ENCODE results near the gene ITGA6.

Gene ITGA6

GRCh38 chr2:172416447-172417058 lies 10.8 kb upstream of the ITGA6 start:
- DNase-seq: no peak

- peak; percentile 99 for DNase-seq
These were observed 7.2 kb upstream of the ITGA6 start for GRCh38 chr2:172420216-172420615.

GRCh38 chr2:172423160-172423559 lies 4.2 kb upstream of the ITGA6 start:
- DNase-seq: no peak

GRCh38 chr2:172425336-172425735 lies 2.0 kb upstream of the ITGA6 start:
- DNase-seq: peak; percentile 93

- DNase-seq: no peak
These were observed 641 bp upstream of the ITGA6 start for GRCh38 chr2:172426635-172427255.

GRCh38 chr2:172427990-172428831 lies 825 bp downstream of the ITGA6 start:
- DNase-seq: peak; percentile 87

- DNase-seq: no peak
These were observed 1.4 kb downstream of the ITGA6 start for GRCh38 chr2:172428832-172429210.

- peak; percentile 77 for DNase-seq
These were observed 2.0 kb downstream of the ITGA6 start for GRCh38 chr2:172429301-172429968.

GRCh38 chr2:172430027-172430426 lies 2.6 kb downstream of the ITGA6 start:
- DNase-seq: no peak

GRCh38 chr2:172430678-172431077 lies 3.3 kb downstream of the ITGA6 start:
- DNase-seq: no peak

- DNase-seq: no peak
These were observed 4.1 kb downstream of the ITGA6 start for GRCh38 chr2:172431463-172431862.

- no peak for DNase-seq
These were observed 4.6 kb downstream of the ITGA6 start for GRCh38 chr2:172431993-172432392.

GRCh38 chr2:172433144-172433543 lies 5.8 kb downstream of the ITGA6 start:
- no peak for DNase-seq

GRCh38 chr2:172434821-172435605 lies 7.6 kb downstream of the ITGA6 start:
- DNase-seq: no peak

GRCh38 chr2:172435606-172435911 lies 8.2 kb downstream of the ITGA6 start:
- DNase-seq: no peak

GRCh38 chr2:172436889-172437288 lies 9.5 kb downstream of the ITGA6 start:
- no peak for DNase-seq

GRCh38 chr2:172437419-172438341 lies 10.3 kb downstream of the ITGA6 start:
- DNase-seq: no peak

GRCh38 chr2:172438741-172439508 lies 11.5 kb downstream of the ITGA6 start:
- no peak for DNase-seq

- no peak for DNase-seq
These were observed 12.1 kb downstream of the ITGA6 start for GRCh38 chr2:172439509-172439860.

GRCh38 chr2:172439911-172440310 lies 12.5 kb downstream of the ITGA6 start:
- peak; percentile 24 for DNase-seq

GRCh38 chr2:172440795-172441194 lies 13.4 kb downstream of the ITGA6 start:
- peak; percentile 90 for DNase-seq
